ENCODE measurements around the gene VSTM2B. TPM values are rescaled to one million over a fixed set of nuclear protein-coding genes. Genes with fewer than 3 reads are reported as not detected.

Gene VSTM2B
- total RNA-seq, 1 experiment from 2014 or later = 0.31 TPM

DNA sequence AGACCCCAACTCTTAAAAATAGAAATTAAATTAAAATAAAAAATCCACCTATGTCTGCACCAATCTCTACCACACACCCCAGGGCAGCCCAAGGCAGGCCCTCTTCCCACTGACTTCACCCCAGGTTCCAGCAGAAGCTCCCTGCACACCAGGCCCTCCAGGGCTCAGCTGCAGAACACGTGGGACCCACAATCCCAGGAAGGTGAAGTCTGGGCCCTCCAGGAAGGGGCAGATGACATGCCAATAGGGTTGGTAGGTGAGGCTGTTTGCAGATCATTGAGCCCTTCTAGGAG lies 19.2 kb upstream of the VSTM2B start:
- no peak overlapping the region for H3K4me3 Mint-ChIP-seq
- H3K27me3 Mint-ChIP-seq (ENCODE audit: low read depth) = peaks cover 7% of the 10 kb centered on the region
- no peak overlapping the region for H3K56ac ChIP-seq (ENCODE audit: insufficient read length, low read depth, low read length)
- no peak overlapping the region for H2AFZ ChIP-seq (ENCODE audit: low read length)
- H3K27ac ChIP-seq (ENCODE audit: insufficient read length, low read depth, low read length) = no peak overlapping the region
- no CpG with 5 or more reads among the region's 1 CpG for WGBS (ENCODE audit: extremely low coverage, insufficient read length, low lambda C conversion rate)
- H3T11ph ChIP-seq (ENCODE audit: low read length) = no peak overlapping the region
- no peak overlapping the region for H2BK20ac ChIP-seq (ENCODE audit: low read depth, low read length, poor library complexity, severe bottlenecking)
- H3K14ac ChIP-seq (ENCODE audit: insufficient read depth, low read length) = no peak overlapping the region
- no peaks in the 10 kb centered on the region for H3K79me1 ChIP-seq (ENCODE audit: insufficient read depth, low read depth, low read length, poor library complexity, severe bottlenecking)
- H3K4me2 ChIP-seq (ENCODE audit: insufficient read depth, insufficient read length, low read length) = no peak overlapping the region
- no peak overlapping the region for H3K23ac ChIP-seq (ENCODE audit: insufficient read length, low read depth, low read length)
- no peaks in the 10 kb centered on the region for H3K36me3 Mint-ChIP-seq (ENCODE audit: insufficient read depth in 1 of 3, low read depth in 3 of 3)
- no peak overlapping the region for H2BK120ac ChIP-seq (ENCODE audit: low read depth, low read length, poor library complexity, severe bottlenecking)
- H2BK15ac ChIP-seq (ENCODE audit: low read depth, low read length) = no peak overlapping the region
- H3K9ac ChIP-seq (ENCODE audit: extremely low read depth, insufficient read length, low read length) = no peak overlapping the region
- H4K8ac ChIP-seq (replicated peaks; ENCODE audit: insufficient read length, low read depth, low read length) = no peak overlapping the region
- H3K79me2 ChIP-seq (ENCODE audit: insufficient read depth, low read length) = no peaks in the 10 kb centered on the region
- peaks cover 10 to 11% of the 10 kb centered on the region in 2 experiments for H3K4me1 Mint-ChIP-seq
- no peak overlapping the region for H2BK12ac ChIP-seq (ENCODE audit: insufficient read length, low read depth, low read length)
- H4K91ac ChIP-seq (ENCODE audit: insufficient read length, low read depth, low read length) = no peak overlapping the region
- H3K4me1 ChIP-seq (ENCODE audit: insufficient read depth, low read length) = no peaks in the 10 kb centered on the region; the same call in 1 of the 2 replicates
- TF ChIP-seq, protein P1, sequence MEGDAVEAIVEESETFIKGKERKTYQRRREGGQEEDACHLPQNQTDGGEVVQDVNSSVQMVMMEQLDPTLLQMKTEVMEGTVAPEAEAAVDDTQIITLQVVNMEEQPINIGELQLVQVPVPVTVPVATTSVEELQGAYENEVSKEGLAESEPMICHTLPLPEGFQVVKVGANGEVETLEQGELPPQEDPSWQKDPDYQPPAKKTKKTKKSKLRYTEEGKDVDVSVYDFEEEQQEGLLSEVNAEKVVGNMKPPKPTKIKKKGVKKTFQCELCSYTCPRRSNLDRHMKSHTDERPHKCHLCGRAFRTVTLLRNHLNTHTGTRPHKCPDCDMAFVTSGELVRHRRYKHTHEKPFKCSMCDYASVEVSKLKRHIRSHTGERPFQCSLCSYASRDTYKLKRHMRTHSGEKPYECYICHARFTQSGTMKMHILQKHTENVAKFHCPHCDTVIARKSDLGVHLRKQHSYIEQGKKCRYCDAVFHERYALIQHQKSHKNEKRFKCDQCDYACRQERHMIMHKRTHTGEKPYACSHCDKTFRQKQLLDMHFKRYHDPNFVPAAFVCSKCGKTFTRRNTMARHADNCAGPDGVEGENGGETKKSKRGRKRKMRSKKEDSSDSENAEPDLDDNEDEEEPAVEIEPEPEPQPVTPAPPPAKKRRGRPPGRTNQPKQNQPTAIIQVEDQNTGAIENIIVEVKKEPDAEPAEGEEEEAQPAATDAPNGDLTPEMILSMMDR (conservative IDR thresholded peaks at IDR 0.05) = no peak
- no peaks in the 10 kb centered on the region for H3K9me3 ChIP-seq (ENCODE audit: control insufficient read depth, low read depth, low read length)
- H3K27ac Mint-ChIP-seq = no peak overlapping the region
- no peak overlapping the region for H2BK5ac ChIP-seq (ENCODE audit: insufficient read length, low read length)
- no peaks in the 10 kb centered on the region for H3K23me2 ChIP-seq (ENCODE audit: insufficient read length, low read depth, low read length, poor library complexity, severe bottlenecking)
- no peaks in the 10 kb centered on the region for H4K20me1 ChIP-seq (ENCODE audit: control insufficient read depth, insufficient read depth, insufficient read length)
- H3K18ac ChIP-seq (ENCODE audit: insufficient read length, low read depth, low read length) = no peak overlapping the region
- H4K5ac ChIP-seq (ENCODE audit: insufficient read length, low read depth, low read length) = no peak overlapping the region
- no peaks in the 10 kb centered on the region; a peak in 2 of 5 replicates for H3K9me3 Mint-ChIP-seq
- no peaks in the 10 kb centered on the region for H3K27me3 ChIP-seq (ENCODE audit: insufficient read depth, low read length)
- no peak overlapping the region for H3K4ac ChIP-seq (ENCODE audit: low read depth, low read length)
- no peak overlapping the region for H2AK5ac ChIP-seq (ENCODE audit: insufficient read length, low read length)
- no peak for DNase-seq
